ENCODE data around the gene SMARCD1.

The SMARCD1 gene

GRCh38 chr12:50104417-50105366, 19.6 kb downstream of the SMARCD1 start:
- DNase-seq = no peak

- DNase-seq = no peak
Observed at GRCh38 chr12:50105913-50106450, 20.8 kb downstream of the SMARCD1 start.

GRCh38 chr12:50106907-50107306, 21.8 kb downstream of the SMARCD1 start:
- no peak for DNase-seq

- peak in 1 of 3 experiments; percentile 42 for DNase-seq
Observed at GRCh38 chr12:50107416-50108268, 22.5 kb downstream of the SMARCD1 start.

GRCh38 chr12:50109319-50109718, 24.2 kb downstream of the SMARCD1 start:
- no peak for DNase-seq

- peak in 1 of 3 experiments; percentile 34 for DNase-seq
Observed at GRCh38 chr12:50110127-50110761, 25.1 kb downstream of the SMARCD1 start.

- DNase-seq = peak in 2 of 3 experiments; percentile 43 to 69
Observed at GRCh38 chr12:50110762-50111351, 25.7 kb downstream of the SMARCD1 start.

GRCh38 chr12:50111395-50111692, 26.2 kb downstream of the SMARCD1 start:
- no peak for DNase-seq

- DNase-seq = peak; percentile 100
Observed at GRCh38 chr12:50111693-50112455, 26.7 kb downstream of the SMARCD1 start, which contains the start of gene COX14. Gene COX14 (plus strand): TSS chr12:50112236. CDS start chr12:50120044, 7,808 bp downstream.

GRCh38 chr12:50112456-50113218, 27.5 kb downstream of the SMARCD1 start:
- DNase-seq = peak in 1 of 3 experiments; percentile 51

GRCh38 chr12:50117057-50117622, 32.0 kb downstream of the SMARCD1 start:
- DNase-seq = peak in 1 of 3 experiments; percentile 43

- no peak for DNase-seq
Observed at GRCh38 chr12:50119387-50119786, 34.2 kb downstream of the SMARCD1 start.

GRCh38 chr12:50120521-50120920, 35.4 kb downstream of the SMARCD1 start:
- DNase-seq = no peak

GRCh38 chr12:50120953-50121352, 35.8 kb downstream of the SMARCD1 start:
- no peak for DNase-seq

- DNase-seq = no peak
Observed at GRCh38 chr12:50121641-50122040, 36.5 kb downstream of the SMARCD1 start.

GRCh38 chr12:50123203-50123602, 38.1 kb downstream of the SMARCD1 start:
- DNase-seq = no peak

GRCh38 chr12:50127546-50127945, 42.4 kb downstream of the SMARCD1 start:
- peak in 2 of 3 experiments; percentile 70 to 78 for DNase-seq

- no peak for DNase-seq
Observed at GRCh38 chr12:50129290-50129689, 44.1 kb downstream of the SMARCD1 start.

- DNase-seq = peak in 2 of 3 experiments; percentile 40 to 50
Observed at GRCh38 chr12:50132505-50133135, 47.5 kb downstream of the SMARCD1 start.

GRCh38 chr12:50142993-50143392, 57.9 kb downstream of the SMARCD1 start:
- DNase-seq = no peak
